K562 (cell line): Measurements from ENCODE around the gene VILL. TPM values are rescaled to one million over a fixed set of nuclear protein-coding genes. Genes with fewer than 3 reads are reported as not detected.

Source experiments
- CBX1 ChIP-seq: sonication (generic); IDR thresholded peaks from 2 replicates; pipeline ENCODE4 v1.6.1; 2016; ENCODE audit warnings: antibody characterized with exemption, low read depth, mild to moderate bottlenecking
- ELF2 ChIP-seq: fragments of 250-450 bp; sonication (Bioruptor Pico); IDR thresholded peaks from 2 replicates; pipeline ENCODE4 v1.5.0; 2021; ENCODE audit warnings: mild to moderate bottlenecking
- FOXK2 ChIP-seq, 2 experiments: fragments of 450-650 bp; IDR thresholded peaks in 1 of 2; conservative IDR thresholded peaks in 1 of 2; 2 replicates each; pipeline ENCODE4 v1.6.1; 2016; ENCODE audit warnings: low read depth in 2 of 2, mild to moderate bottlenecking in 1 of 2
- HNRNPLL ChIP-seq: fragments of 200-400 bp; formaldehyde crosslinking; IDR thresholded peaks from 2 replicates; pipeline ENCODE4 v1.6.1; 2017; ENCODE audit warnings: low read length, low read depth, mild to moderate bottlenecking; ENCODE audit not compliant: poor library complexity, severe bottlenecking
- KLF10 ChIP-seq: fragments of 250-450 bp; sonication (Bioruptor Pico); IDR thresholded peaks from 2 replicates; pipeline ENCODE4 v1.6.1; 2021; ENCODE audit warnings: matching md5 sums
- POLR2A ChIP-seq: fragments of 450-650 bp; conservative IDR thresholded peaks from 2 replicates; pipeline ENCODE4 v1.6.1; 2016
- POLR2AphosphoS2 ChIP-seq: IDR thresholded peaks from 2 replicates; pipeline ENCODE4 v1.6.1; 2012; ENCODE audit warnings: low read length, improper control_type of control experiment
- TAF9B ChIP-seq: fragments of 450-650 bp; IDR thresholded peaks from 2 replicates; pipeline ENCODE4 v1.6.1; 2018; ENCODE audit warnings: mild to moderate bottlenecking; ENCODE audit not compliant: partially characterized antibody
- ZBTB40 ChIP-seq, 2 experiments: fragments of 450-650 bp in 1 of 2; sonication (generic) in 1 of 2; formaldehyde crosslinking in 1 of 2; IDR thresholded peaks; 2 replicates each; pipeline versions ENCODE4 v1.7.1 to v1.9.0; 2016 to 2022; ENCODE audit warnings: inconsistent platforms in 1 of 2, mild to moderate bottlenecking in 1 of 2, missing genetic modification reagents in 1 of 2
- ZBTB43 ChIP-seq: sonication (generic); formaldehyde crosslinking; IDR thresholded peaks from 2 replicates; pipeline ENCODE4 v1.8.0; 2023; ENCODE audit warnings: mild to moderate bottlenecking, missing genetic modification reagents
- ZNF311 ChIP-seq: fragments of 250-450 bp; sonication (Bioruptor Pico); IDR thresholded peaks from 2 replicates; pipeline ENCODE4 v1.4.0; 2020; ENCODE audit warnings: mild to moderate bottlenecking, moderate library complexity
- ZNF511 ChIP-seq: sonication (generic); formaldehyde crosslinking; IDR thresholded peaks from 2 replicates; pipeline ENCODE4 v1.8.0; 2022; ENCODE audit warnings: mild to moderate bottlenecking, missing genetic modification reagents
- ZNF57 ChIP-seq: fragments of 450-650 bp; formaldehyde crosslinking; IDR thresholded peaks from 2 replicates; pipeline ENCODE4 v1.4.0; 2020; ENCODE audit warnings: mild to moderate bottlenecking, moderate library complexity
- ZNF696 ChIP-seq: fragments of 250-450 bp; sonication (Bioruptor Pico); conservative IDR thresholded peaks from 2 replicates; pipeline ENCODE4 v1.4.0; 2020; ENCODE audit warnings: mild to moderate bottlenecking, moderate library complexity
- polyA plus RNA-seq, 8 experiments: library from polyadenylated mRNA; depleted of rRNA in 4 of 8; stranded (reverse) in 5 of 8; unstranded in 3 of 8; fragments of >200 nt; fragmentation: Nextera tagmentation in 2 of 8; fragmentation: Illumina TruSeq in 1 of 8; extraction: Ambion mirVana in 2 of 8; extraction: Trizol in 1 of 8; gene quantifications; 2 replicates each; pipeline versions ENCODE4 v1.2.1 to v1.2.3, GENCODE V29; 2011 to 2014; ENCODE audit warnings: inconsistent platforms in 1 of 8, missing spikeins in 1 of 8
- total RNA-seq, 7 experiments: library from RNA; depleted of rRNA in 6 of 7; stranded (reverse); fragments of >200 nt in 6 of 7; fragmentation: Illumina TruSeq in 2 of 7; extraction: Trizol in 2 of 7; gene quantifications; 2 replicates each; pipeline versions ENCODE4 v1.2.1 to v1.2.3, GENCODE V29; 2011 to 2021; ENCODE audit warnings: low replicate concordance in 1 of 7

VILL gene
- total and polyA plus RNA-seq, 9 of the 15 experiments (the other 6 are each of a cell fraction or from before 2014, with no cell fraction given): 0.11 to 16.0 (median 8.8) TPM

- TF ChIP-seq ZBTB40 (IDR thresholded peaks at IDR 0.05): no peak
- TF ChIP-seq ZBTB40 (CRISPR knock-in tag; IDR thresholded peaks at IDR 0.05): no peak
- TF ChIP-seq HNRNPLL: peak; percentile 15
- no peak for TF ChIP-seq FOXK2 (conservative IDR thresholded peaks at IDR 0.05 in 1 of 2, IDR thresholded peaks at IDR 0.05 in 1 of 2; ENCODE audit: low read depth in 2 of 2)
- no peak for TF ChIP-seq ZNF696 (CRISPR knock-in tag)
- no peak for TF ChIP-seq CBX1
- no peak for TF ChIP-seq ELF2 (CRISPR knock-in tag)
- no peak for TF ChIP-seq ZNF57 (CRISPR knock-in tag)
- TF ChIP-seq ZNF511: no peak
- 0 out of 2 replicates have a peak, but pooled peaks have one; percentile 1 for TF ChIP-seq ZBTB43 (CRISPR knock-in tag)
- TF ChIP-seq POLR2A: peak; percentile 9; the same call in 1 of the 2 replicates
- no peak for TF ChIP-seq ZNF311 (CRISPR knock-in tag)
- no peak for TF ChIP-seq TAF9B
- 0 out of 2 replicates have a peak, but pooled peaks have one; percentile 37 for TF ChIP-seq POLR2AphosphoS2
- no peak for TF ChIP-seq KLF10 (CRISPR knock-in tag)
Measured at GRCh38 chr3:38005076-38006020, 14.8 kb downstream of the VILL start (continued).
